Measurements from ENCODE around the gene KANSL1. TPM values are rescaled to one million over a fixed set of nuclear protein-coding genes. Genes with fewer than 3 reads are reported as not detected.

KANSL1 gene
- total RNA-seq, 1 experiment from 2014 or later, result 41.7 TPM

DNA sequence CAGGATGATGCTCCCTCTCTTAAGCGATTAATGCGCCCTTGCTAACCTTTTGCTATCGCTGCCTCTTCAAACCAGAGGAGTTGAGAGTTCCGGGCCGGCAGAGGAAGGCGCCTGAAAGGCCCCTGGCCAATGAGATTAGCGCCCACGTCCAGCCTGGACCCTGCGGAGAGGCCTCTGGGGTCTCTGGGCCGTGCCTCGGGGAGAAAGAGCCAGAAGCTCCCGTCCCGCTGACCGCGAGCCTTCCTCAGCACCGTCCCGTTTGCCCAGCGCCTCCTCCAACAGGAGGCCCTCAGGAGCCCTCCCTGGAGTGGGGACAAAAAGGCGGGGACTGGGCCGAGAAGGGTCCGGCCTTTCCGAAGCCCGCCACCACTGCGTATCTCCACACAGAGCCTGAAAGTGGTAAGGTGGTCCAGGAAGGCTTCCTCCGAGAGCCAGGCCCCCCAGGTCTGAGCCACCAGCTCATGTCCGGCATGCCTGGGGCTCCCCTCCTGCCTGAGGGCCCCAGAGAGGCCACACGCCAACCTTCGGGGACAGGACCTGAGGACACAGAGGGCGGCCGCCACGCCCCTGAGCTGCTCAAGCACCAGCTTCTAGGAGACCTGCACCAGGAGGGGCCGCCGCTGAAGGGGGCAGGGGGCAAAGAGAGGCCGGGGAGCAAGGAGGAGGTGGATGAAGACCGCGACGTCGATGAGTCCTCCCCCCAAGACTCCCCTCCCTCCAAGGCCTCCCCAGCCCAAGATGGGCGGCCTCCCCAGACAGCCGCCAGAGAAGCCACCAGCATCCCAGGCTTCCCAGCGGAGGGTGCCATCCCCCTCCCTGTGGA, 210.2 kb downstream of the KANSL1 start:
- in situ Hi-C loops (cut with HindIII; ENCODE audit: low sequenced_read_pairs), result no loop called here
- no peak for DNase-seq (ENCODE audit: low spot score)

DNA sequence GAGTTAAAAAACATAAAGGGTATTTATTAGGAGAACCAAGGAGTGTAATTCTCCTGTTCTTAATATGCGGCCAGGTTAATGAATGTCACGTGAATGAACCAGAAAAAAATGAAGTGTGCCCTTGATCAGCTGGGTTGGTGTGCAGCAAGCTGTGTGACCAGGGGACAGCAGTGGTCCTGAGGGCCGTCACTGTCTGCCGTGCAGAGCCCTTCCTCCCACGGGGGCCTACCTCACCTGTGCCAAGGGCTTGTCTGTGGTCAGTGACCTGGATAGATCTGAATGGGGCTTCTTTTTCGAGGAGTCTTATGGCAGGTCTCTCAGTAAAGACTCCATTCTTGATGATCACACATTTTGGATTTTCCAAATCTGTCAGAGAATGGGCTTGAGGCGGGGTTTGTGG, 211.9 kb downstream of the KANSL1 start:
- no peak for DNase-seq (ENCODE audit: low spot score)
- in situ Hi-C loops (cut with HindIII; ENCODE audit: low sequenced_read_pairs), result no loop called here

- in situ Hi-C loops (cut with HindIII; ENCODE audit: low sequenced_read_pairs), result no loop called here
- no peak for DNase-seq (ENCODE audit: low spot score)
These were observed 212.4 kb downstream of the KANSL1 start for GRCh38 chr17:45980855-45981254.

Other genes with a start within 250 kb of the KANSL1 start
- gene STH, start 194.2 kb downstream of the KANSL1 start, total RNA-seq (2014; rRNA removed; shearing (Covaris generic)), result not detected in 2 replicates
- 0.25 and 1.6 TPM in 2 replicates for gene LRRC37A, start 101.7 kb upstream of the KANSL1 start, total RNA-seq (2014; rRNA removed; shearing (Covaris generic))
- 24.0 and 31.1 TPM in 2 replicates for gene ARL17B, start 168.3 kb upstream of the KANSL1 start, total RNA-seq (2014; rRNA removed; shearing (Covaris generic))

Data from G401 (cell line).